Measurements from ENCODE around the gene MX2. TPM values are rescaled to one million over a fixed set of nuclear protein-coding genes. Genes with fewer than 3 reads are reported as not detected.

Gene MX2
- total RNA-seq, 2 experiments from 2014 or later: 103 to 106 TPM

GRCh38 chr21:41425588-41425953 lies 63.7 kb downstream of the MX2 start:
- peaks cover 67% of the 10 kb centered on the region for H3K4me1 Mint-ChIP-seq
- POLR2A ChIA-PET: interaction anchor here (0.6 to 7.4 kb wide), 22 partner anchors 8 to 477 kb away, joined by 3 to 233 read pairs (median 7); partner anchors contain the start of genes MX2 and PRDM15
- H3K4me3 Mint-ChIP-seq: peak overlapping the region; percentile 97
- no peak for ATAC-seq (ENCODE audit: low read depth)
- DNase-seq: no peak
- peaks cover 45% of the 10 kb centered on the region for H3K36me3 Mint-ChIP-seq
- no peaks in the 10 kb centered on the region for H3K9me3 Mint-ChIP-seq
- peak overlapping the region; percentile 98 for H3K27ac Mint-ChIP-seq
- no peaks in the 10 kb centered on the region for H3K27me3 Mint-ChIP-seq

DNA sequence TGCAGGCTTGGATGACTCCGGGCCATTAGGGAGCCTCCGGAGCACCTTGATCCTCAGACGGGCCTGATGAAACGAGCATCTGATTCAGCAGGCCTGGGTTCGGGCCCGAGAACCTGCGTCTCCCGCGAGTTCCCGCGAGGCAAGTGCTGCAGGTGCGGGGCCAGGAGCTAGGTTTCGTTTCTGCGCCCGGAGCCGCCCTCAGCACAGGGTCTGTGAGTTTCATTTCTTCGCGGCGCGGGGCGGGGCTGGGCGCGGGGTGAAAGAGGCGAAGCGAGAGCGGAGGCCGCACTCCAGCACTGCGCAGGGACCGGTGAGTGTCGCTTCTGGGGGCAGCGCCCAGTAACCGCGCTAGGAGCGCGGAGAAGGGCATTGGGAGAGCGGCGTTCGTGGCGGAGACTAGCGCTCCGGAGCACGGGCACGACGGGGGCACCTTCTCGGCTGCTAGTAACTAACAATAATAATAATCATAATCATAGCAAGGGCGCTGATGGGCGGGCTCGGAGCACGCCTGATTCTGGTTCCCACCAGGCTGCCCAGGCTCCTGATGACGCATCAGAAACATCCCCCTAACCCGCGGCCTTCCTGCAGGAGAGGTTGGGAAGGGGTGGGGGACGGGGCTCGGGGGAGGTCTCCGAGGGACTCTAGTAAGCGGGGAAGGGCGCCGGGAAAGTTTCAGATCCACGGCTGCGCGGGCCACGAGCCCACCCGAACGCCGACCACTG lies 64.3 kb downstream of the MX2 start, which contains the start of gene MX1:
MX1 (plus strand) TSS at position 286 of the 722 bp plus-strand sequence. CDS start 5,832 bp downstream, outside the sequence.
- no peaks in the 10 kb centered on the region for H3K27me3 Mint-ChIP-seq
- no peaks in the 10 kb centered on the region for H3K9me3 Mint-ChIP-seq
- peak within 1 kb of the TSS; percentile 98 for H3K27ac Mint-ChIP-seq
- H3K4me3 Mint-ChIP-seq: peak within 1 kb of the TSS; percentile 97
- H3K4me1 Mint-ChIP-seq: peaks cover 67% of the 10 kb centered on the region
- H3K36me3 Mint-ChIP-seq: peaks cover 50% of the 10 kb centered on the region
- peak; percentile 97 for DNase-seq
- peak; percentile 96 for ATAC-seq (ENCODE audit: low read depth)
- POLR2A ChIA-PET: interaction anchor here (0.6 to 7.4 kb wide), 22 partner anchors 8 to 476 kb away, joined by 3 to 233 read pairs (median 7); partner anchors contain the start of genes MX2 and PRDM15

DNA sequence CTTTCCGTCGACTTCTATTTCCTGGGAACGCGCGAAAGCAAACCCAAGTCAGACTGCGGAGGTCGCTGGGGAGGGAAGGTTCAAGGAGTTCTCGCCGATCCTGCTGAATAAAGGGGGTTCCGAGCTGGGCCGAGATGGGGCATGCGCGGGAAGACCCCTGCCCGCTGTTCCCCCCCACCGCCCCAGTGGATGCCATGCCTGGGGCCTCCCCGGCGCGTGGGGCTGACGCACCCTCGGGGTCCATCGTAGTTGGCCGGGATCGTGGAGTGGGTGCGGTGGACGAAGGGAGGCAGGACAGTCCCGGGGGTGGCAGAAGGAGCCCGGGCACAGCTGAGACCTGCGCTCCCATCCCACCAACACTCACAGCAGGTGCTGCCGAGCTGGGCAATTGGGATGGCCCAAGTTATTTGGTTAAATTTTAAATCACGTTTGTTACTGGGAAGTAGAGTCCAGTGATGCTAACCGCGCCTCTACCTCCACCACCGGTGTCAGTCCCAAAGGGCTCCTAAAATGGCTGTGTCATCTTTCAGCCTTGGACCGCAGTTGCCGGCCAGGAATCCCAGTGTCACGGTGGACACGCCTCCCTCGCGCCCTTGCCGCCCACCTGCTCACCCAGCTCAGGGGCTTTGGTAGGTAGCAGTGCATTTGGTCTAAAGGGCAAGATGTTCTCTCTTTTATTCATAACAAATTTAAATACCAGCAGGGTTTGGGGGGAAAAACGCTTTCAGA lies 65.0 kb downstream of the MX2 start:
- H3K4me1 Mint-ChIP-seq: peaks cover 67% of the 10 kb centered on the region
- POLR2A ChIA-PET: interaction anchor here (0.7 to 7.4 kb wide), 14 partner anchors 9 to 452 kb away, joined by 3 to 233 read pairs (median 11); partner anchors contain the start of genes MX2 and PRDM15
- DNase-seq: peak; percentile 56

GRCh38 chr21:41427556-41427955 lies 65.7 kb downstream of the MX2 start:
- H3K27me3 Mint-ChIP-seq: no peaks in the 10 kb centered on the region
- H3K4me1 Mint-ChIP-seq: peaks cover 66% of the 10 kb centered on the region
- H3K9me3 Mint-ChIP-seq: no peaks in the 10 kb centered on the region
- ATAC-seq (ENCODE audit: low read depth): no peak
- POLR2A ChIA-PET: interaction anchor here (0.7 to 7.4 kb wide), 7 partner anchors 10 to 67 kb away, joined by 3 to 233 read pairs (median 15); partner anchors contain the start of gene MX2
- peaks cover 58% of the 10 kb centered on the region for H3K36me3 Mint-ChIP-seq
- H3K4me3 Mint-ChIP-seq: peak overlapping the region; percentile 97
- peak overlapping the region; percentile 98 for H3K27ac Mint-ChIP-seq
- DNase-seq: no peak

More for the DNA sequence above, 65.0 kb downstream of the MX2 start:
- H3K27ac Mint-ChIP-seq: peak overlapping the region; percentile 98
- peak overlapping the region; percentile 97 for H3K4me3 Mint-ChIP-seq
- H3K27me3 Mint-ChIP-seq: no peaks in the 10 kb centered on the region
- no peaks in the 10 kb centered on the region for H3K9me3 Mint-ChIP-seq
- ATAC-seq (ENCODE audit: low read depth): peak; percentile 3
- peaks cover 55% of the 10 kb centered on the region for H3K36me3 Mint-ChIP-seq

DNA sequence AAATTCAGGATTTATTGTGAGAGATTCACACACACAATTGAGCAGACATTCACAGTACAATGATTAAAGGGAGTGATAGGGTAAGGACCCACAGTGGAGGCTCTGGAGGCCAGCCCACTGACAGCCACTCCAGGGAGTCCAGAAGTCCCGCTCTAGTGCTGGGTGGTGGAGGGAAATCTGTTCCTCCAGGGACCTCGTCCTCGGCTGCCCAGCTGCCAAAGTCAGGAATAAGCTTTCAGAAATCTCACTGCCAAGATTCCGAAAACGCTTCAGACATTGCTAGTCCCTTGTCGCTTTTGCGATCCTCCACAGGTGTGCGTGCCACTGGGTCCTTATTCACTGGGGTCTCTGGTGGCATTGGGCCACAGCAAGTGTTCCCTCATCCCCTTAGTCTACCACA lies 66.5 kb downstream of the MX2 start:
- POLR2A ChIA-PET: interaction anchor here (1.9 to 7.4 kb wide), 4 partner anchors 10 to 68 kb away, joined by 10 to 233 read pairs (median 83); partner anchors contain the start of gene MX2
- DNase-seq: peak; percentile 23
- Mint-ChIP-seq H3K4me1 (peaks cover 65% of the 10 kb centered on the region), H3K36me3 (peaks cover 64% of the 10 kb centered on the region), H3K9me3 (no peaks in the 10 kb centered on the region), H3K4me3 (peak overlapping the region; percentile 97), H3K27me3 (no peaks in the 10 kb centered on the region), H3K27ac (peak overlapping the region; percentile 98)
- no peak for ATAC-seq (ENCODE audit: low read depth)

DNA sequence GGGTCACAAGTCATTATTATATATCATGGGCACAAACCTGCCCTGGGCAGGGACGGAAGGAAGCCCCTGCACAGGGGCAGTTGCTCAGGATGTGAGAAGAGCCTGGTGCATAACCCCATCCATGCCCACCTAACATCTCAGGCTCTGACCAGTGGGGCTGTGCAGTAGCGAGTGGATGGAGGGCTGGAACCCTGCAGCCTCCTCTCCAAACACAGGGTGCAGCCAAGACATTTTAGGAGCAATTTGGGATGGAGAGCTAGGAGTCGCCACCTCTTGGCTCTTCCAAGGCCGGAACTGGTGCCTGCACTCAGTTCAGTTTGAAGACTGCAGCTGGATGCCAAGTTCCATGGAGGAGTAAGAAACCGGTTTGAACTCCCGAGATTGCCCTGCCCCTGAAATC lies 67.0 kb downstream of the MX2 start:
- ATAC-seq (ENCODE audit: low read depth) (no peak), DNase-seq (peak; percentile 16)
- H3K27me3 Mint-ChIP-seq: no peaks in the 10 kb centered on the region
- peaks cover 64% of the 10 kb centered on the region for H3K4me1 Mint-ChIP-seq
- peaks cover 68% of the 10 kb centered on the region for H3K36me3 Mint-ChIP-seq
- H3K27ac Mint-ChIP-seq: peak overlapping the region; percentile 98
- H3K4me3 Mint-ChIP-seq: peak overlapping the region; percentile 97
- H3K9me3 Mint-ChIP-seq: no peaks in the 10 kb centered on the region
- POLR2A ChIA-PET: interaction anchor here (1.4 to 7.4 kb wide), 4 partner anchors 10 to 145 kb away, joined by 3 to 233 read pairs (median 14); partner anchors contain the start of gene MX2

DNA sequence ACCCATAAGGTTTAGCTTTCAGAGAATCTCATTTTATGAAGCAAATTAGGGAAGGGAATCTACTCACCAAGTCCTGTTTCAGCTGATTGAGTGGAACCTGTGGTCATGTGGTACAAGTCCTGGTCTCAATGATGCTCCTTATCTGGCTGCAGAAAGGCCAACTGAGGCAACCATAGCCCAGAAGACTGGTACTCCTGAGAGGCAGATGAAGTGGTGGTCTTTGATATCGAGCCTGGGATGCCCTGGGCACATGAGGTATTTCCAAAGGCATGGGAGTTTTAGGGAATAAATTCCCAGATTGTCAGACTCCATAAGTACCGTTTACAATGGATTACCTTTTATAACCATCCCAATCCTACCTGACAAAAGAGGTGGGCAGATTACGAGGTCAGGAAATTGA lies 67.5 kb downstream of the MX2 start:
- no peaks in the 10 kb centered on the region for H3K9me3 Mint-ChIP-seq
- ATAC-seq (ENCODE audit: low read depth) (no peak), DNase-seq (no peak)
- peak overlapping the region; percentile 97 for H3K4me3 Mint-ChIP-seq
- POLR2A ChIA-PET: interaction anchor here (1.4 to 2.4 kb wide), 3 partner anchors 9 to 146 kb away, joined by 3 to 19 read pairs (median 10); no protein-coding TSS in a partner anchor
- peaks cover 62% of the 10 kb centered on the region for H3K4me1 Mint-ChIP-seq
- H3K36me3 Mint-ChIP-seq: peaks cover 71% of the 10 kb centered on the region
- no peaks in the 10 kb centered on the region for H3K27me3 Mint-ChIP-seq
- peak overlapping the region; percentile 98 for H3K27ac Mint-ChIP-seq

- Mint-ChIP-seq H3K9me3 (no peaks in the 10 kb centered on the region), H3K27me3 (no peaks in the 10 kb centered on the region), H3K36me3 (peaks cover 78% of the 10 kb centered on the region), H3K4me1 (peaks cover 61% of the 10 kb centered on the region), H3K4me3 (peak overlapping the region; percentile 97), H3K27ac (peak overlapping the region; percentile 81)
- ATAC-seq (ENCODE audit: low read depth) (no peak), DNase-seq (no peak)
- POLR2A ChIA-PET: interaction anchor here (0.6 to 2.4 kb wide), 5 partner anchors 9 to 147 kb away, joined by 3 to 19 read pairs (median 5); partner anchors contain the start of gene MX2
Observed at GRCh38 chr21:41429925-41430491, 68.2 kb downstream of the MX2 start.

- Mint-ChIP-seq H3K4me3 (peak overlapping the region; percentile 67), H3K9me3 (no peaks in the 10 kb centered on the region), H3K27ac (peak overlapping the region; percentile 66), H3K36me3 (peaks cover 82% of the 10 kb centered on the region), H3K4me1 (peaks cover 73% of the 10 kb centered on the region), H3K27me3 (no peaks in the 10 kb centered on the region)
- POLR2A ChIA-PET: interaction anchor here (0.7 to 1.6 kb wide), 7 partner anchors 9 to 70 kb away, joined by 3 to 5 read pairs (median 3); partner anchors contain the start of gene MX2
- ATAC-seq (ENCODE audit: low read depth): no peak
- DNase-seq: no peak
Observed at GRCh38 chr21:41431788-41432548, 70.1 kb downstream of the MX2 start.

GRCh38 chr21:41432562-41433460 lies 71.0 kb downstream of the MX2 start:
- Mint-ChIP-seq H3K4me3 (peak overlapping the region; percentile 68), H3K27me3 (no peaks in the 10 kb centered on the region), H3K36me3 (peaks cover 79% of the 10 kb centered on the region), H3K9me3 (no peaks in the 10 kb centered on the region), H3K27ac (peak overlapping the region; percentile 47), H3K4me1 (peaks cover 77% of the 10 kb centered on the region)
- ATAC-seq (ENCODE audit: low read depth) (no peak), DNase-seq (no peak)
- POLR2A ChIA-PET: interaction anchor here (0.7 to 1.6 kb wide), 7 partner anchors 10 to 71 kb away, joined by 3 to 5 read pairs (median 3); partner anchors contain the start of gene MX2

GRCh38 chr21:41433566-41433965 lies 71.7 kb downstream of the MX2 start:
- DNase-seq: no peak
- Mint-ChIP-seq H3K36me3 (peaks cover 77% of the 10 kb centered on the region), H3K4me1 (peaks cover 75% of the 10 kb centered on the region), H3K27ac (peak overlapping the region; percentile 47), H3K9me3 (no peaks in the 10 kb centered on the region), H3K27me3 (no peaks in the 10 kb centered on the region), H3K4me3 (peak overlapping the region; percentile 68)
- POLR2A ChIA-PET: interaction anchor here (0.9 to 1.5 kb wide), 4 partner anchors 8 to 64 kb away, joined by 3 to 6 read pairs (median 4); partner anchors contain the start of gene MX1
- ATAC-seq (ENCODE audit: low read depth): no peak

All from activated naive CD8-positive, alpha-beta T cell treated with anti-CD3 and anti-CD28 coated beads, Interleukin-2, amount 10 ng/mL, durations not matched to agents 7 days and 5 days (primary cell).